Activated CD4-positive, alpha-beta T cell treated with anti-CD3 and anti-CD28 coated beads, Interleukin-2, amount 50 U/mL, for 1 hour (primary cell): ENCODE data around the gene TFF1.

ENCODE experiments used
- DNase-seq: peaks from one replicate; pipeline ENCODE4 v3.0.0-alpha.2; 2020

TFF1 gene

GRCh38 chr21:42397746-42398394, 31.5 kb upstream of the TFF1 start:
- DNase-seq = no peak

- no peak for DNase-seq
These were observed 30.7 kb upstream of the TFF1 start for GRCh38 chr21:42396799-42397745.

GRCh38 chr21:42395905-42396651, 29.7 kb upstream of the TFF1 start, which contains the start of gene TMPRSS3:
TSS of gene TMPRSS3 (minus strand) at chr21:42396052. CDS start at chr21:42395417, 635 bp downstream.
- DNase-seq = no peak

- DNase-seq = no peak
These were observed 29.0 kb upstream of the TFF1 start for GRCh38 chr21:42395302-42395701.

GRCh38 chr21:42393443-42393950, 27.2 kb upstream of the TFF1 start:
- DNase-seq = no peak

- no peak for DNase-seq
These were observed 26.6 kb upstream of the TFF1 start for GRCh38 chr21:42392731-42393442.

GRCh38 chr21:42391297-42391696, 25.0 kb upstream of the TFF1 start:
- no peak for DNase-seq

GRCh38 chr21:42390696-42391095, 24.4 kb upstream of the TFF1 start:
- no peak for DNase-seq

GRCh38 chr21:42390193-42390592, 23.9 kb upstream of the TFF1 start:
- no peak for DNase-seq

- DNase-seq = no peak
These were observed 23.1 kb upstream of the TFF1 start for GRCh38 chr21:42389449-42389835.

GRCh38 chr21:42388740-42389448, 22.6 kb upstream of the TFF1 start:
- no peak for DNase-seq

- no peak for DNase-seq
These were observed 21.6 kb upstream of the TFF1 start for GRCh38 chr21:42387843-42388340.

- no peak for DNase-seq
These were observed 20.8 kb upstream of the TFF1 start for GRCh38 chr21:42387164-42387563.

GRCh38 chr21:42386034-42386591, 19.8 kb upstream of the TFF1 start:
- no peak for DNase-seq

GRCh38 chr21:42385619-42386018, 19.3 kb upstream of the TFF1 start:
- DNase-seq = no peak

GRCh38 chr21:42384989-42385388, 18.7 kb upstream of the TFF1 start:
- DNase-seq = no peak

- DNase-seq = no peak
These were observed 18.0 kb upstream of the TFF1 start for GRCh38 chr21:42384156-42384945.

- no peak for DNase-seq
These were observed 17.0 kb upstream of the TFF1 start for GRCh38 chr21:42383331-42383730.

GRCh38 chr21:42382915-42383314, 16.6 kb upstream of the TFF1 start:
- no peak for DNase-seq

GRCh38 chr21:42381347-42381984, 15.1 kb upstream of the TFF1 start:
- DNase-seq = peak; percentile 26
